ENCODE results near the gene SLC10A7.

Gene SLC10A7

DNA sequence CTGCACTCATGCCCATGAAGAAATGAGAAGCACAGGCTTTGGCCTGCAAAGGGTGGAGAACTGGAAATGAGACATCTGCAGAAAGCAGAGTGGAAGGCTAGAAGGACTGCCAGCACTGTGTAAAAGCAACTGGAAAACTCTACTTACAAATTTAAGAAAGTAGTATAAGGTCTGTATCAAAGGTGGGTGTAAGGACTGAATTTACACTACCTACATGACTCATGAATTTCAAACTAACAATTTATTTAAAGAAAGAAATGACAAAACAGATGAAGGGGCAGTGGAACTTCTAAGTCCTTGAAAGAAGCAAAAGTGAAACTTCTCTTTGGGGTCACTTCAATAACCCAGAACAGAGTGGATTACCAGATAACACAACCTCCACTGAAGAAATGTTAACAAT is 71.2 kb downstream of the SLC10A7 start:
- TF ChIP-seq EZH2 (IDR thresholded peaks at IDR 0.05; ENCODE audit: borderline replicate concordance, low read length), result no peak
- TF ChIP-seq, protein P1, sequence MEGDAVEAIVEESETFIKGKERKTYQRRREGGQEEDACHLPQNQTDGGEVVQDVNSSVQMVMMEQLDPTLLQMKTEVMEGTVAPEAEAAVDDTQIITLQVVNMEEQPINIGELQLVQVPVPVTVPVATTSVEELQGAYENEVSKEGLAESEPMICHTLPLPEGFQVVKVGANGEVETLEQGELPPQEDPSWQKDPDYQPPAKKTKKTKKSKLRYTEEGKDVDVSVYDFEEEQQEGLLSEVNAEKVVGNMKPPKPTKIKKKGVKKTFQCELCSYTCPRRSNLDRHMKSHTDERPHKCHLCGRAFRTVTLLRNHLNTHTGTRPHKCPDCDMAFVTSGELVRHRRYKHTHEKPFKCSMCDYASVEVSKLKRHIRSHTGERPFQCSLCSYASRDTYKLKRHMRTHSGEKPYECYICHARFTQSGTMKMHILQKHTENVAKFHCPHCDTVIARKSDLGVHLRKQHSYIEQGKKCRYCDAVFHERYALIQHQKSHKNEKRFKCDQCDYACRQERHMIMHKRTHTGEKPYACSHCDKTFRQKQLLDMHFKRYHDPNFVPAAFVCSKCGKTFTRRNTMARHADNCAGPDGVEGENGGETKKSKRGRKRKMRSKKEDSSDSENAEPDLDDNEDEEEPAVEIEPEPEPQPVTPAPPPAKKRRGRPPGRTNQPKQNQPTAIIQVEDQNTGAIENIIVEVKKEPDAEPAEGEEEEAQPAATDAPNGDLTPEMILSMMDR (IDR thresholded peaks at IDR 0.05; ENCODE audit: low read length), result no peak
- Histone ChIP-seq H3K4me2 (ENCODE audit: low read length) (no peak overlapping the region), H3K4me1 (ENCODE audit: insufficient read depth, low read length, severe bottlenecking) (peaks cover 6% of the 10 kb centered on the region), H3K9ac (ENCODE audit: low read length) (no peak overlapping the region), H3K9me2 (ENCODE audit: low read depth, low read length) (no peaks in the 10 kb centered on the region), H3F3A (ENCODE audit: insufficient read depth, low read length) (no peaks in the 10 kb centered on the region), H3K4me3 (ENCODE audit: low read depth, low read length, poor library complexity, severe bottlenecking) (no peak overlapping the region), H3K36me3 (ENCODE audit: insufficient read depth, low read length) (no peaks in the 10 kb centered on the region), H3K27ac (ENCODE audit: low read depth, low read length, poor library complexity, severe bottlenecking) (peak overlapping the region; percentile 17), H2AFZ (ENCODE audit: low read length) (no peak overlapping the region), H3K79me2 (ENCODE audit: insufficient read depth, low read length) (no peaks in the 10 kb centered on the region; the same call in 1 of the 2 replicates), H3K9me3 (ENCODE audit: low read length) (no peaks in the 10 kb centered on the region), H3K27me3 (ENCODE audit: insufficient read depth, low read length) (no peaks in the 10 kb centered on the region), H4K20me1 (ENCODE audit: insufficient read depth, low read length) (no peaks in the 10 kb centered on the region)

DNA sequence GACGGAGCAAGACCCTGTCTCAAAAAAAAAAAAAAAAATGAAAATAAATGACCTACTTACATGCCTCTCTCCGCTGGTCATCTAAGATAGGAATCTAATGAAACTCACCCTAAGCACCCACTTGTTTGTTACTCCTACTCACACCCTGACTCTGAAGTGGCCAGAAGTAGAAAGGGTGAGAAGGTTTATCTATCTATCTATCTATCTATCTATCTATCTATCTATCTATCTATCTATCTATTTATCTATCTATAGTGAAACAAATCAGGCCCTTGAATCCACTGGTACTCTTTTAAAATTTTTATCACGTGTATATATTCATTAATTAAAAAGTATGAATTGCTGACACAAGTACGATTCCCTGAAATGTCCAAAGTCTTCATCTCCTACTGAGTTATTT is 75.2 kb downstream of the SLC10A7 start:
- no peak for TF ChIP-seq EZH2 (IDR thresholded peaks at IDR 0.05; ENCODE audit: borderline replicate concordance, low read length)
- TF ChIP-seq, protein P1 (IDR thresholded peaks at IDR 0.05; ENCODE audit: low read length), result no peak
- no peak overlapping the region for H3K27ac ChIP-seq (ENCODE audit: low read depth, low read length, poor library complexity, severe bottlenecking)

DNA sequence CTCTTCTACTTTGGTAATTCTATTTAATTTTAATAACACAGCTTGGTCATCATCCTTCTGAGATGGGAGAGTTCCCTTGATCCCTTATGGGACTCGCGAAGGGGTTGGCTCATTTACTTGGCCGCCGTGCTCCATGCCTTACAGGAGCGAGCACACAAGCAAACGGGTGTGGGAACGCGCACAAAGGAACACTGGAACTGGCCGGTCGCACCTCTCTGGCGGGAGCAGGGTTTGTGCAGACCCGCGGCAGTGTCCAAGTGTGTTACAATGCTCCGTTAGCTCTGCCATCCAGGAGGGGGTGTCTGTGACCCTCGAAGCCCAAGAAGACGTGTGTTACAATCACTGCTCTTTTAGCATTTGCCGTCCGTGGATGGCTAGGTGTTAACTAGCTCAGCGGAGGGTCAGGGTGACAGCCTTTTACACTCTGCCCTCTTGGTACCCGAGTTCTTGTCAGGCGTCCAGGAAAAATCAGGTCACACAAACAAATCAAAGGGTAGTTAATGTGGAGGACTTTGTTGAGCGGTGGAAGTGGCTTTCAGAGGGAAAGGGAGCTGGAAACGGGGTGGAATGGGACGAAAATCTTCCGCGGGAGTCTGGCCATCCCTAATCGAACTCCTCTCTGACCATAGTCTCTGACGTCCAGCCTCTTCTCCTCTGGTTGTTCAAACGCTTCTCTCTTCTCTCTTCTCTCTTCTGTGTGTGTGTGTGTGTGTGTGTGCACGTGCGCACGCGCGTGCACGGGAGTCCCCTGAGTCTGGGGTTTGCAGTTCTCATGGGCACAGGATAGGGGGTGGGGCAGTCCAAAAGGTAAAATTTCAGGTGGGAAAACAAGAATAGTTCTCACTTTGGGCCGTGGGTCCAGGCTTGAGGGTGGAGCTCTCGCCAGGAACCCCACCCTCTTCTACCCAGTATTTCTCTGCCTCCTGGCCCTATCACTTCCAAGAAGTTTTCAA is 76.3 kb downstream of the SLC10A7 start:
- TF ChIP-seq, protein P1 (IDR thresholded peaks at IDR 0.05; ENCODE audit: low read length), result no peak
- TF ChIP-seq EZH2 (IDR thresholded peaks at IDR 0.05; ENCODE audit: borderline replicate concordance, low read length), result no peak
- Histone ChIP-seq H3F3A (ENCODE audit: insufficient read depth, low read length) (no peaks in the 10 kb centered on the region), H3K4me2 (ENCODE audit: low read length) (no peak overlapping the region), H3K79me2 (ENCODE audit: insufficient read depth, low read length) (no peaks in the 10 kb centered on the region; the same call in 1 of the 2 replicates), H3K27ac (ENCODE audit: low read depth, low read length, poor library complexity, severe bottlenecking) (no peak overlapping the region), H3K9ac (ENCODE audit: low read length) (no peak overlapping the region), H3K4me1 (ENCODE audit: insufficient read depth, low read length, severe bottlenecking) (peaks cover under 1% of the 10 kb centered on the region), H3K4me3 (ENCODE audit: low read depth, low read length, poor library complexity, severe bottlenecking) (no peak overlapping the region), H3K27me3 (ENCODE audit: insufficient read depth, low read length) (no peaks in the 10 kb centered on the region), H3K36me3 (ENCODE audit: insufficient read depth, low read length) (no peaks in the 10 kb centered on the region), H2AFZ (ENCODE audit: low read length) (no peak overlapping the region), H3K9me3 (ENCODE audit: low read length) (no peaks in the 10 kb centered on the region), H4K20me1 (ENCODE audit: insufficient read depth, low read length) (no peaks in the 10 kb centered on the region), H3K9me2 (ENCODE audit: low read depth, low read length) (no peaks in the 10 kb centered on the region)

More for the DNA sequence above, 75.2 kb downstream of the SLC10A7 start:
- no peak overlapping the region for H2AFZ ChIP-seq (ENCODE audit: low read length)
- peaks cover 6% of the 10 kb centered on the region for H3K4me1 ChIP-seq (ENCODE audit: insufficient read depth, low read length, severe bottlenecking)
- no peaks in the 10 kb centered on the region for H3K9me3 ChIP-seq (ENCODE audit: low read length)
- no peaks in the 10 kb centered on the region for H3K36me3 ChIP-seq (ENCODE audit: insufficient read depth, low read length)
- no peaks in the 10 kb centered on the region for H3K9me2 ChIP-seq (ENCODE audit: low read depth, low read length)
- H4K20me1 ChIP-seq (ENCODE audit: insufficient read depth, low read length), result no peaks in the 10 kb centered on the region
- no peak overlapping the region for H3K9ac ChIP-seq (ENCODE audit: low read length)
- H3K27me3 ChIP-seq (ENCODE audit: insufficient read depth, low read length), result no peaks in the 10 kb centered on the region
- H3F3A ChIP-seq (ENCODE audit: insufficient read depth, low read length), result no peaks in the 10 kb centered on the region
- no peak overlapping the region for H3K4me2 ChIP-seq (ENCODE audit: low read length)
- no peak overlapping the region for H3K4me3 ChIP-seq (ENCODE audit: low read depth, low read length, poor library complexity, severe bottlenecking)
- no peaks in the 10 kb centered on the region; the same call in 1 of the 2 replicates for H3K79me2 ChIP-seq (ENCODE audit: insufficient read depth, low read length)

Measured in OCI-LY1 (cell line).